Measurements from ENCODE around the gene SPATA22. TPM values are rescaled to one million over a fixed set of nuclear protein-coding genes. Genes with fewer than 3 reads are reported as not detected.
A peak's percentile ranks its signal among the peaks of the same experiment; 100 is the strongest.

SPATA22 gene
- total RNA-seq, 1 donor from 2014 or later, result not detected

DNA sequence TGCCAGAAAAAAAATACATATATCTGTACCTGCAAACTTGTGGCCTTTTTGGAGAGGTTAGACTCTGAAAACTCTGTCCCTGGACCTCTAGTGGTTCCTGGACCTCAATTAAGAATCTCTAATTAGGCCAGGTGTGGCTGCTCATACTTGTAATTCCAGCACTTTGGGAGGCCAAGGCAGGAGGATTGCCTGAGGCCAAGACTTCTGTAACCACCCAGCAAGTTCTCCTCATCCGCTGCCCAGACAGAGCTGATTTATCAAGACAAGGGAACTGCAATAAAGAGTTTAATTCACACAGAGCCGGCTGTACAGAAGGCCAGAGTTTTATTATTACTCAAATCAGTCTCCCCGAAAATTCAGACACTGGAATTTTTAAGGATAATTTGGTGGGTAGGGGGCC lies 8.4 kb upstream of the SPATA22 start:
- peaks cover 16% of the 10 kb centered on the region for H3K27me3 Mint-ChIP-seq (ENCODE audit: low read depth)
- H3K4me3 Mint-ChIP-seq, result no peak overlapping the region
- no peak overlapping the region for H3K27ac Mint-ChIP-seq
- no peaks in the 10 kb centered on the region for H3K9me3 Mint-ChIP-seq
- TF ChIP-seq CTCF (IDR thresholded peaks at IDR 0.05; ENCODE audit: unreplicated experiment), result no peak
- H3K36me3 Mint-ChIP-seq, result no peaks in the 10 kb centered on the region
- DNase-seq (ENCODE audit: low spot score in 2 of 2, unreplicated experiment in 2 of 2), result no peak
- peaks cover 8% of the 10 kb centered on the region for H3K4me1 Mint-ChIP-seq

- H3K4me1 Mint-ChIP-seq, result peaks cover 8% of the 10 kb centered on the region
- no peaks in the 10 kb centered on the region for H3K36me3 Mint-ChIP-seq
- peaks cover 16% of the 10 kb centered on the region for H3K27me3 Mint-ChIP-seq (ENCODE audit: low read depth)
- TF ChIP-seq CTCF (IDR thresholded peaks at IDR 0.05; ENCODE audit: unreplicated experiment), result no peak
- H3K27ac Mint-ChIP-seq, result peak within 1 kb of the TSS; percentile 56
- DNase-seq (ENCODE audit: low spot score in 2 of 2, unreplicated experiment in 2 of 2), result no peak
- no peaks in the 10 kb centered on the region for H3K9me3 Mint-ChIP-seq
- H3K4me3 Mint-ChIP-seq, result no peak within 1 kb of the TSS
Measured at GRCh38 chr17:3475812-3476610, 4.4 kb upstream of the SPATA22 start, which contains the start of gene ASPA. ASPA (plus strand) TSS chr17:3475997; CDS start chr17:3476160, 163 bp downstream.

DNA sequence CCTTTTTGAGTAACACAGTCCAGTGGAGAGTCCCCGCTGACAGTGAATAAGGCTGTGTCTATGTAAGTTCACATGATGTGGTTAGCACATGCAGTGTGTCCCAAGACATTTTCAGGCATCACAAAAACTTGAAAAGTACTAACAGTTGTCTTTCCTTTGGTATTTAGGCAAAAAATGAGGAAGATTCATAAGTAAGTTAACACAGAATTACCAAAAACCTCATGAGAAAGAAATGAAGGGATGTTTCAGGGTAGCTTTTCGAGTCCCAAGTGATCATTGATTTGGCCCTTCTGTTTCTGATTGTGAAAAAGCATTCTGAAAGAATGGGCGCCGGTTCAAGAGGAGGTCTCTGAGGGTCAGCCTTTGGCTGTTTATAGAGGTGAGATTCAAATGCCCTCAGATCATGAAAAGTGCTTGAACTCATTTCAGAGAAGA lies 3.6 kb upstream of the SPATA22 start:
- DNase-seq (ENCODE audit: low spot score in 2 of 2, unreplicated experiment in 2 of 2), result no peak
- no peak for TF ChIP-seq CTCF (IDR thresholded peaks at IDR 0.05; ENCODE audit: unreplicated experiment)
- Mint-ChIP-seq H3K4me3 (no peak overlapping the region), H3K27ac (peak overlapping the region; percentile 56), H3K27me3 (ENCODE audit: low read depth) (peaks cover 10% of the 10 kb centered on the region), H3K36me3 (no peaks in the 10 kb centered on the region), H3K4me1 (peaks cover 8% of the 10 kb centered on the region), H3K9me3 (no peaks in the 10 kb centered on the region)

DNA sequence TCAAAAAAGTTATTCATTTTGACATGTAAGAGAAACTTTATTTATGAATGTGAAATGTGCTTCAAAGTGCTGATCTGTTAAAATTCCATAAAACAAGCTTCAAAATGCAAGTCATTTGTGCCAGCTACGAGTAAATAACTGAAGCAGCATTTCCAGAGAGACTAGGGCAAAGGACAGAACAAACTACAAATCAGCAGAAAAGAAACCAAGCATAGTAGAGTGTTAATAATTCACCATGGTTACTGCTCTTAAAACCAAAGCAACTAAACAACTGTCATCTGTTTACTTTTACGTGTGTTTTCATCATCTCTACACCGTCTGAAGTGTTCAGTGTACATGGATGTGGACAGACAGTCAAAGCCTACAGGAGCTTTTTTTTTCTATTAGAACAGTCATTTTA lies 2.6 kb upstream of the SPATA22 start:
- Mint-ChIP-seq H3K9me3 (no peaks in the 10 kb centered on the region), H3K27ac (no peak overlapping the region), H3K36me3 (no peaks in the 10 kb centered on the region), H3K4me1 (peaks cover 8% of the 10 kb centered on the region), H3K4me3 (no peak overlapping the region), H3K27me3 (ENCODE audit: low read depth) (peaks cover 6% of the 10 kb centered on the region)
- DNase-seq (ENCODE audit: low spot score in 2 of 2, unreplicated experiment in 2 of 2), result no peak
- TF ChIP-seq CTCF (IDR thresholded peaks at IDR 0.05; ENCODE audit: unreplicated experiment), result no peak

GRCh38 chr17:3472137-3472536 lies 518 bp upstream of the SPATA22 start:
- Mint-ChIP-seq H3K4me1 (peaks cover 8% of the 10 kb centered on the region), H3K4me3 (no peak overlapping the region), H3K27me3 (ENCODE audit: low read depth) (no peaks in the 10 kb centered on the region), H3K36me3 (no peaks in the 10 kb centered on the region), H3K9me3 (no peaks in the 10 kb centered on the region), H3K27ac (no peak overlapping the region)
- DNase-seq (ENCODE audit: low spot score in 2 of 2, unreplicated experiment in 2 of 2), result no peak
- no peak for TF ChIP-seq CTCF (IDR thresholded peaks at IDR 0.05; ENCODE audit: unreplicated experiment)

Measured in mesothelial cell of epicardium (in vitro differentiated cells).